ENCODE data around the gene HOXB3.

The HOXB3 gene

DNA sequence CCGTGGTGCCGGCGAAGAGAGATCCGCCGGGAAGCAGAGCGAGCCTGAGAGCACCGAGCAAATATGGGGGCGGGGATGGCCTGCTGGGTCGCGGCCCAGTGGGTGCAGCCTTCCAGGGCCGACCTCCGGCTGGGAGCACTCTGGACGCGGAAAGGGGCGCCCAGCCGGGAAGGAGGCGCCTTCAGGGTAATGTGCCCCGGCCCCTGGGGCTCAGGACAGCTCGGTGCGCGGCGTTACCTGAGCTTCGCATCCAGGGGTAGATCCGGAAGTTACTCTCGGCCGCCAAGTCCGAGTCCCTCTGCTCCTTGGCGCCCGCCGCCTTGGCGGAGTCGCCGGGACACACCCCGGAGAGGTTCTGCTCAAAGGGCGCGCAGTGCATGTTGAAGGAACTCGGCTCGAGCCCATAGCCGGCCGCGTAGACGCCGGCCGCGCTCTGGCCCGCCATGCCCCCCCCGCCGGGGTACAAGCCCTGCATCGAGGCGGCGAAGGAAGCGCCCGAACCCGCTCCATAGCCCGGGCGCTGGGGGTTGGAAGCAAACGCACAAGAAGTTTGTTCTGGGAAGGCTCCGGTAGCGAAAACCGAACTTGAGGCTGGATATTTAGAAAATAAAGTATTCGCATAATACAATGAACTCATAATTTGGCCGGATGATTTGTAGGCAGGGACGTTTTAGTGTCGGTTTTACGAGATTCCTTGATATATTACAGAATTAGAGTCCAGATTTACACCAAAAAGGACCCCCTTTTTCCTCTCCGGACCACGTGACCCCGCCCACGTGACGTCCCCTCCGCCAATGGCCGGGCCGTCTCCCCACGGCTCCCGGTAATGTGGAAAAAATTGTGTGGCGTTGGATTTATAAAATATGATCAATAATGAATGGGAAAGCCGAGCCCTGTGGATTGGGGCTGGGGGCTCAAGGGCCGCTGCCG lies 20.5 kb upstream of the HOXB3 start, which contains the start of gene HOXB7:
HOXB7 (minus strand) TSS at position 736 of the 930 bp plus-strand sequence; CDS start at position 637, 99 bp downstream.
- TF ChIP-seq, protein P1, sequence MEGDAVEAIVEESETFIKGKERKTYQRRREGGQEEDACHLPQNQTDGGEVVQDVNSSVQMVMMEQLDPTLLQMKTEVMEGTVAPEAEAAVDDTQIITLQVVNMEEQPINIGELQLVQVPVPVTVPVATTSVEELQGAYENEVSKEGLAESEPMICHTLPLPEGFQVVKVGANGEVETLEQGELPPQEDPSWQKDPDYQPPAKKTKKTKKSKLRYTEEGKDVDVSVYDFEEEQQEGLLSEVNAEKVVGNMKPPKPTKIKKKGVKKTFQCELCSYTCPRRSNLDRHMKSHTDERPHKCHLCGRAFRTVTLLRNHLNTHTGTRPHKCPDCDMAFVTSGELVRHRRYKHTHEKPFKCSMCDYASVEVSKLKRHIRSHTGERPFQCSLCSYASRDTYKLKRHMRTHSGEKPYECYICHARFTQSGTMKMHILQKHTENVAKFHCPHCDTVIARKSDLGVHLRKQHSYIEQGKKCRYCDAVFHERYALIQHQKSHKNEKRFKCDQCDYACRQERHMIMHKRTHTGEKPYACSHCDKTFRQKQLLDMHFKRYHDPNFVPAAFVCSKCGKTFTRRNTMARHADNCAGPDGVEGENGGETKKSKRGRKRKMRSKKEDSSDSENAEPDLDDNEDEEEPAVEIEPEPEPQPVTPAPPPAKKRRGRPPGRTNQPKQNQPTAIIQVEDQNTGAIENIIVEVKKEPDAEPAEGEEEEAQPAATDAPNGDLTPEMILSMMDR (IDR thresholded peaks at IDR 0.05) = no peak
- DNase-seq (ENCODE audit: low spot score) = no peak
- H3K27ac ChIP-seq = peak within 1 kb of the TSS in 1 of 2 donors; percentile 52
- peak within 1 kb of the TSS; percentile 55 for H3K4me3 ChIP-seq

GRCh38 chr17:48609759-48610281 lies 19.8 kb upstream of the HOXB3 start:
- Histone ChIP-seq H3K4me3 (peak overlapping the region; percentile 55), H3K27ac (peak overlapping the region in 1 of 2 donors; percentile 52)
- no peak for DNase-seq (ENCODE audit: low spot score)
- TF ChIP-seq, protein P1 (IDR thresholded peaks at IDR 0.05) = no peak

DNA sequence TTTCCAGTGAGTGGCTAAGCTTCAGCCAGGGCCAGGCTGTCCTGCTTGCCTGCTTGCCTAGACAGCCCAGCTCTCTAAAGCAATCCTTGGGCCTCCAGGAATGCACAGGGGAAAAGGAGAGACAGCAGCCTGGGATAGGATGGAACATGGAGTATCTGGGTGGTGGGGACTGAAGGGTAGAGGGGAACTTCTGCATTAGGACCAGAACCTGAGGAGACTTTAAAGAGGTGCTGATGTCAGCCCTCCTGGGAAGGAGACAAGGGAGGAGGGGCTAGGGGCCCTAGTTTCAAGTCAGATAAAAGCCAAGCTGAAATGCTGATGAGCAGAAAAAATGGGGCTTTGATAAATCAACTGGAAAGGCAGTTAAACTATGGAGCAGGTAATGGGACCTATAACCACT lies 19.0 kb upstream of the HOXB3 start:
- H3K4me3 ChIP-seq = no peak overlapping the region
- TF ChIP-seq, protein P1 (IDR thresholded peaks at IDR 0.05) = no peak
- no peak for DNase-seq (ENCODE audit: low spot score)
- no peak overlapping the region for H3K27ac ChIP-seq

DNA sequence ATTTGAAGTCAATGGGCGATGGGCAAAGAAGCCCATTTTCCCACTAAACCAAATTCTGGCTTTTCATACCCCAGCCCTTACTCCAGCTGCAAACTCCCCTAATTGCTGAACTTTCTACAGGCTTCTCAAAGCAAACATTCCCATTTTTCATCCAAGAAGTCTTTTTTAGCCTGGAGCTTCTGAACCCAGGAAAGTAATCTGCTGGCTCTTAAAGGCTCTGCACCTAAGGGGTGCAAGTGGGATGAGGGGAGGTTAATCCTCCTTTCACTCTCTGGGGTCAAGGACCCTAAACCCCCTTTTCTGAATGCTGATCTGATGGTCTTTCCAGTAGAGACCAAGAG lies 18.4 kb upstream of the HOXB3 start:
- DNase-seq (ENCODE audit: low spot score) = no peak
- no peak overlapping the region for H3K27ac ChIP-seq
- H3K4me3 ChIP-seq = no peak overlapping the region
- TF ChIP-seq, protein P1 (IDR thresholded peaks at IDR 0.05) = no peak

- Histone ChIP-seq H3K4me3 (no peak overlapping the region), H3K27ac (no peak overlapping the region)
- TF ChIP-seq, protein P1 (IDR thresholded peaks at IDR 0.05) = no peak
- DNase-seq (ENCODE audit: low spot score) = no peak
Measured at GRCh38 chr17:48606892-48607614, 17.0 kb upstream of the HOXB3 start.

- Histone ChIP-seq H3K4me3 (no peak overlapping the region), H3K27ac (no peak overlapping the region)
- TF ChIP-seq, protein P1 (IDR thresholded peaks at IDR 0.05) = no peak
- DNase-seq (ENCODE audit: low spot score) = no peak
Measured at GRCh38 chr17:48605991-48606891, 16.2 kb upstream of the HOXB3 start.
